Measurements from ENCODE around the gene CYP4F12.

DNA sequence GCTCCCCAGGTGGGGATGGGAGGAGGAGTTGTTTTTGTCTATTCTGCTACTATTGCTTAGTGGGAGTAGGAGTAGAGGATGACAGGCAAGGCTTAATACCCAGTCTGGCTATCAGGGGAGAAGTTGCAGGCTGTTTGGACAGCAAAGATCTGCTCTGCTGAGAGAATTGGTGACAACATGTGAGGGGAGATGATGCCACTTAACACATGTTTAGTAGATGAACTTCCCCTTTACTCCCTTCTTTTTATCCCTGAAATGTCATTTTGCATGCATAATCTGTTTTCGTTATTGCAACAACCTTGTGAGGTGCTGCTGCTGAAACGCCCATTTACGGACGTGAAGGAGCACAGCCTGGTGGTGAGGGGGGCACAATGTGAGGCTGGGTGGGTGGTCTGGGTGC lies 3.0 kb upstream of the CYP4F12 start:
- TF ChIP-seq GATA1 (IDR thresholded peaks at IDR 0.05; ENCODE audit: low read depth, low read length), result no peak
- no peak for TF ChIP-seq POLR2A (IDR thresholded peaks at IDR 0.05; ENCODE audit: low read length)
